ENCODE measurements around the gene TMC1. TPM values are rescaled to one million over a fixed set of nuclear protein-coding genes. Genes with fewer than 3 reads are reported as not detected.

Gene TMC1
- total RNA-seq, 2 donors from 2014 or later = not detected

- H3K4me1 ChIP-seq (ENCODE audit: control insufficient read depth in 1 of 2, low read depth in 2 of 2) = no peaks in the 10 kb centered on the region
- H3K36me3 ChIP-seq = no peaks in the 10 kb centered on the region
- H3K9me3 ChIP-seq = no peaks in the 10 kb centered on the region
- DNase-seq (ENCODE audit: low spot score) (no peak), ATAC-seq (ENCODE audit: insufficient number of reproducible peaks, low FRiP score, low read depth) (no peak)
- TF ChIP-seq CTCF (IDR thresholded peaks at IDR 0.05) = no peak
- no peaks in the 10 kb centered on the region for H3K27me3 ChIP-seq (replicated peaks; ENCODE audit: insufficient read depth)
- H3K4me3 ChIP-seq = no peak overlapping the region
- no peak overlapping the region for H3K27ac ChIP-seq
Observed at GRCh38 chr9:72721067-72721466, 199.7 kb downstream of the TMC1 start.

GRCh38 chr9:72726947-72727346, 205.5 kb downstream of the TMC1 start:
- Histone ChIP-seq H3K4me1 (ENCODE audit: control insufficient read depth in 1 of 2, low read depth in 2 of 2) (no peaks in the 10 kb centered on the region), H3K4me3 (no peak overlapping the region), H3K27ac (no peak overlapping the region), H3K27me3 (replicated peaks; ENCODE audit: insufficient read depth) (no peaks in the 10 kb centered on the region), H3K9me3 (no peaks in the 10 kb centered on the region), H3K36me3 (no peaks in the 10 kb centered on the region)
- no peak for ATAC-seq (ENCODE audit: insufficient number of reproducible peaks, low FRiP score, low read depth)
- TF ChIP-seq CTCF (IDR thresholded peaks at IDR 0.05) = no peak
- DNase-seq (ENCODE audit: low spot score) = no peak

- Histone ChIP-seq H3K4me1 (ENCODE audit: control insufficient read depth in 1 of 2, low read depth in 2 of 2) (no peaks in the 10 kb centered on the region), H3K27ac (no peak overlapping the region), H3K27me3 (replicated peaks; ENCODE audit: insufficient read depth) (no peaks in the 10 kb centered on the region), H3K4me3 (no peak overlapping the region), H3K9me3 (no peaks in the 10 kb centered on the region), H3K36me3 (no peaks in the 10 kb centered on the region)
- no peak for TF ChIP-seq CTCF (IDR thresholded peaks at IDR 0.05)
- ATAC-seq (ENCODE audit: insufficient number of reproducible peaks, low FRiP score, low read depth) = no peak
- no peak for DNase-seq (ENCODE audit: low spot score)
Observed at GRCh38 chr9:72728031-72728770, 206.8 kb downstream of the TMC1 start.

GRCh38 chr9:72733895-72734294, 212.5 kb downstream of the TMC1 start:
- no peaks in the 10 kb centered on the region for H3K9me3 ChIP-seq
- no peaks in the 10 kb centered on the region for H3K27me3 ChIP-seq (replicated peaks; ENCODE audit: insufficient read depth)
- ATAC-seq (ENCODE audit: insufficient number of reproducible peaks, low FRiP score, low read depth) (no peak), DNase-seq (ENCODE audit: low spot score) (no peak)
- no peak overlapping the region for H3K4me3 ChIP-seq
- no peak overlapping the region for H3K27ac ChIP-seq
- no peak for TF ChIP-seq CTCF (IDR thresholded peaks at IDR 0.05)
- no peaks in the 10 kb centered on the region for H3K36me3 ChIP-seq
- H3K4me1 ChIP-seq (ENCODE audit: control insufficient read depth in 1 of 2, low read depth in 2 of 2) = no peaks in the 10 kb centered on the region

- Histone ChIP-seq H3K36me3 (no peaks in the 10 kb centered on the region), H3K4me3 (no peak overlapping the region), H3K27ac (no peak overlapping the region), H3K4me1 (ENCODE audit: control insufficient read depth in 1 of 2, low read depth in 2 of 2) (no peaks in the 10 kb centered on the region), H3K27me3 (replicated peaks; ENCODE audit: insufficient read depth) (no peaks in the 10 kb centered on the region), H3K9me3 (no peaks in the 10 kb centered on the region)
- ATAC-seq (ENCODE audit: insufficient number of reproducible peaks, low FRiP score, low read depth) (no peak), DNase-seq (ENCODE audit: low spot score) (no peak)
- TF ChIP-seq CTCF (IDR thresholded peaks at IDR 0.05) = no peak
Observed at GRCh38 chr9:72734631-72735030, 213.2 kb downstream of the TMC1 start.
